Measurements from ENCODE around the gene NDUFV2. TPM values are rescaled to one million over a fixed set of nuclear protein-coding genes. Genes with fewer than 3 reads are reported as not detected.

Gene NDUFV2
- total RNA-seq, 1 donor from 2014 or later, result 97.7 TPM

DNA sequence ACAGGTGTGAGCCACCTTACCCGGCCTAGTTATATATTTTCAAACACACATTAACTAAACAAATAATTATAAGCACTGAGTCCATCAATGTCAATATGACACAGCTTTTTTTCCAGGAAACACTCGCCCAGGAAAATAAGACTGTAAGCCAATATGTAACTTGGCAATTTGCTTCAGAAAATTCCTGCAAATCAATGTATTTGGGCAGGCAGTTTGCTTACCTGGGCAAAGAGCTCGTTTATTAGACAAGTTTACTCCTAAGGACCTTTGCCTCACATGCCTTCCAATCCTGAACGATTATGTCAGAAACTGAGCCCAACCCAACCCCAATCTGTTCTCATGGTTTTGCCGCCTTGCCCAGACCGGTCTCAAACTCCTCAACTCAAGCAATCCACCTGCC lies 34.7 kb upstream of the NDUFV2 start:
- Mint-ChIP-seq H3K9me3 (ENCODE audit: unreplicated experiment) (no peaks in the 10 kb centered on the region), H3K27me3 (ENCODE audit: unreplicated experiment) (no peaks in the 10 kb centered on the region), H3K4me3 (ENCODE audit: unreplicated experiment) (no peak overlapping the region), H3K4me1 (ENCODE audit: unreplicated experiment) (peaks cover 6% of the 10 kb centered on the region), H3K27ac (ENCODE audit: unreplicated experiment) (no peak overlapping the region), H3K36me3 (ENCODE audit: unreplicated experiment) (no peaks in the 10 kb centered on the region)
- DNase-seq (ENCODE audit: extremely low spot score, unreplicated experiment), result no peak
- TF ChIP-seq, protein P1, sequence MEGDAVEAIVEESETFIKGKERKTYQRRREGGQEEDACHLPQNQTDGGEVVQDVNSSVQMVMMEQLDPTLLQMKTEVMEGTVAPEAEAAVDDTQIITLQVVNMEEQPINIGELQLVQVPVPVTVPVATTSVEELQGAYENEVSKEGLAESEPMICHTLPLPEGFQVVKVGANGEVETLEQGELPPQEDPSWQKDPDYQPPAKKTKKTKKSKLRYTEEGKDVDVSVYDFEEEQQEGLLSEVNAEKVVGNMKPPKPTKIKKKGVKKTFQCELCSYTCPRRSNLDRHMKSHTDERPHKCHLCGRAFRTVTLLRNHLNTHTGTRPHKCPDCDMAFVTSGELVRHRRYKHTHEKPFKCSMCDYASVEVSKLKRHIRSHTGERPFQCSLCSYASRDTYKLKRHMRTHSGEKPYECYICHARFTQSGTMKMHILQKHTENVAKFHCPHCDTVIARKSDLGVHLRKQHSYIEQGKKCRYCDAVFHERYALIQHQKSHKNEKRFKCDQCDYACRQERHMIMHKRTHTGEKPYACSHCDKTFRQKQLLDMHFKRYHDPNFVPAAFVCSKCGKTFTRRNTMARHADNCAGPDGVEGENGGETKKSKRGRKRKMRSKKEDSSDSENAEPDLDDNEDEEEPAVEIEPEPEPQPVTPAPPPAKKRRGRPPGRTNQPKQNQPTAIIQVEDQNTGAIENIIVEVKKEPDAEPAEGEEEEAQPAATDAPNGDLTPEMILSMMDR (IDR thresholded peaks at IDR 0.05), result no peak

DNA sequence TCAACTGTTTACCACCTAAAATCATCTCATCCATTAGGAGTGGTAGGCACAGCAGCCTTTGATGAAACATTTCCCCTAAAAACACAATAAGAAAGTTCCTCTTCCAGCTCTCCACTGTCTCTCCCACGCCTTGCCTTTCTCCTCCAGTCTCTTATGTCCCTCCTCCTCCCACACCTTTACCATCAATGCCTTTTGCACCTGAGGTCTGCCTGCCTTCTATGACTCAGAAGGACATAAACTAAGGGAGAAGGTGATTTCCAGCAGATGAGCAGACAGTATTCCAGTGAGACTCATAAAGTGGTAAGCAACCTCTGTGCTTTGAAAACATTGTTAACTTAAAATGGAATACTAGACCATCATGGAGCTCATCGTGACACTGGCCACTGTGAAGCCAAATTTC lies 34.2 kb upstream of the NDUFV2 start:
- Mint-ChIP-seq H3K4me1 (ENCODE audit: unreplicated experiment) (peaks cover 8% of the 10 kb centered on the region), H3K27ac (ENCODE audit: unreplicated experiment) (no peak overlapping the region), H3K9me3 (ENCODE audit: unreplicated experiment) (no peaks in the 10 kb centered on the region), H3K36me3 (ENCODE audit: unreplicated experiment) (no peaks in the 10 kb centered on the region), H3K4me3 (ENCODE audit: unreplicated experiment) (no peak overlapping the region), H3K27me3 (ENCODE audit: unreplicated experiment) (no peaks in the 10 kb centered on the region)
- TF ChIP-seq, protein P1 (IDR thresholded peaks at IDR 0.05), result no peak
- no peak for DNase-seq (ENCODE audit: extremely low spot score, unreplicated experiment)

DNA sequence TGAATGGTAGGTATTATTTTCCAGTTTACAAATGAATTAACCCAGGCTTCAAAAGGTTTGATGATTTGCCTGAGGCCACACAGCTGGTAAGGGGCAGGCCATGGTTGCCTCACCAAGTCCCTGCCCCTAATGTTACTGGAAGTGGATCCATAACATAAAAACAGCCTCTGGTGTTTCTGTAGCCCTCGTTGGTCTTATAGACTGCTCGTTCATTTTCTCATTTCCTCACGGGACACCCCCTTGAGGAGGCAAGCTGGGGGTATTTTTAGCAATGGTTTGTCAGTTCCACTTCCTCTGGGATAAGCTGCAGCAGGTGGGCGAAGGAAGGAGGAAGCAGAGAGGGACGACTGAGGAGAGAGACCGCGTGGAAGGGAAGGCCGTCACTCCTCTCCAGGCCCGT lies 32.9 kb upstream of the NDUFV2 start:
- no peaks in the 10 kb centered on the region for H3K27me3 Mint-ChIP-seq (ENCODE audit: unreplicated experiment)
- no peak for DNase-seq (ENCODE audit: extremely low spot score, unreplicated experiment)
- no peaks in the 10 kb centered on the region for H3K9me3 Mint-ChIP-seq (ENCODE audit: unreplicated experiment)
- TF ChIP-seq, protein P1 (IDR thresholded peaks at IDR 0.05), result no peak
- H3K27ac Mint-ChIP-seq (ENCODE audit: unreplicated experiment), result no peak overlapping the region
- peaks cover 9% of the 10 kb centered on the region for H3K4me1 Mint-ChIP-seq (ENCODE audit: unreplicated experiment)
- no peaks in the 10 kb centered on the region for H3K36me3 Mint-ChIP-seq (ENCODE audit: unreplicated experiment)
- no peak overlapping the region for H3K4me3 Mint-ChIP-seq (ENCODE audit: unreplicated experiment)

DNA sequence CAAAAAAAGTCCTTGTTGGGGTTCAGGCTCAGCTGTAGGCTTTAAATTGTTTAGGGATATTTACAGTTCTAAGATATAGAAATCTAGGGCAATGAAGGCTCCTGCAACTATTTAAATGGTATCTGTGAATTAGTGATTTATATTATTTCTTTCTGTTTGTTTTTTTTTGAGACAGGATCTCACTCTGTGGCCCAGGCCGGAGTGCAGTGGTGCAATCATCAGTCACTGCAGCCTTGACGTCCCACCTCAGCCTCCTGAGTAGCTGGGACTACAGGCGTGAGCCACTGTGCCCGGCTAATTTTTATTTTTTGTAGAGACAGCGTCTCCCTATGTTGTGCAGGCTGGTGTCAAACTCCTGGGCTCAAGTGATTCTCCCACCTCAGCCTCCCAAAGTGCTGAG lies 32.3 kb upstream of the NDUFV2 start:
- no peak for DNase-seq (ENCODE audit: extremely low spot score, unreplicated experiment)
- no peak overlapping the region for H3K27ac Mint-ChIP-seq (ENCODE audit: unreplicated experiment)
- peaks cover 9% of the 10 kb centered on the region for H3K4me1 Mint-ChIP-seq (ENCODE audit: unreplicated experiment)
- no peaks in the 10 kb centered on the region for H3K36me3 Mint-ChIP-seq (ENCODE audit: unreplicated experiment)
- H3K27me3 Mint-ChIP-seq (ENCODE audit: unreplicated experiment), result no peaks in the 10 kb centered on the region
- H3K4me3 Mint-ChIP-seq (ENCODE audit: unreplicated experiment), result no peak overlapping the region
- TF ChIP-seq, protein P1 (IDR thresholded peaks at IDR 0.05), result no peak
- H3K9me3 Mint-ChIP-seq (ENCODE audit: unreplicated experiment), result no peaks in the 10 kb centered on the region

DNA sequence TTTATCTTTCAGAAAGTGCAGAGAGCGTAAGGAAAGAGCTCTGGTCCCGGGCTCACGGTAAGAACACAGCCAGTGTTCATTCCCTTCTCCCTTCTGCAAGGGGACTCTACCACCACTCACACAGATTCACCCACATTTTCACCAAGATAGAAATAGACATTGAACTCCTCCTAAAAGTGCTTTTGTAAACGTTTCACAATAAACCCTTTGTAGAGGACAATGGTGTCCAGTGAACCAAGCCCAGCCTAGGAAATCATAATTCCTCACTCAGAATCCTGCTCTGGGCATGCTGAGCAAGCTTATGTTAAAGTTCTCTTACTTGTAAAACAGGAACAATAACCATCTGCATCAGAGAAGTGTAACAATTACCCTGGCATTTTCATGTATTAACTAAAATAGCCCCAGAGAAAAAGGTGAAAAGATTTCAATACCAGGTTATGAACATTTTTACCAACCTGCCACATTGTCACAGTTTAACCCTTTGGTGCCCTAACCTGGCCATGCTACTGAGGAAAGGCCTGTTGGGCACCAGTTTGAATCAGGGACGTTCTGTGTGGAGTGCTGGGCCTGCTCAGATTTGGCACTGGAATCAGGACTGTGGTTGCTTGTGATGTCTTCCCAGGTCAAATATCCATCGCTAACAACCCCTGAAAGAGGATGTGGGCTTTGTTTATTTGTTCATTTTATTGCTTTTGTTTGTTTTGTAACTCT lies 22.5 kb upstream of the NDUFV2 start:
- TF ChIP-seq, protein P1 (IDR thresholded peaks at IDR 0.05), result no peak
- no peaks in the 10 kb centered on the region for H3K36me3 Mint-ChIP-seq (ENCODE audit: unreplicated experiment)
- no peak overlapping the region for H3K27ac Mint-ChIP-seq (ENCODE audit: unreplicated experiment)
- H3K9me3 Mint-ChIP-seq (ENCODE audit: unreplicated experiment), result no peaks in the 10 kb centered on the region
- no peaks in the 10 kb centered on the region for H3K27me3 Mint-ChIP-seq (ENCODE audit: unreplicated experiment)
- DNase-seq (ENCODE audit: extremely low spot score, unreplicated experiment), result no peak
- H3K4me1 Mint-ChIP-seq (ENCODE audit: unreplicated experiment), result no peaks in the 10 kb centered on the region
- H3K4me3 Mint-ChIP-seq (ENCODE audit: unreplicated experiment), result no peak overlapping the region

All from osteocyte (in vitro differentiated cells).